EH (cell line): ENCODE data around the gene SYNJ2.
A peak's percentile ranks its signal among the peaks of the same experiment; 100 is the strongest.

Experiments
- DNase-seq: peaks from one replicate; pipeline ENCODE4 v3.0.0-alpha.2; 2015; ENCODE audit warnings: low read depth

SYNJ2 gene

DNA sequence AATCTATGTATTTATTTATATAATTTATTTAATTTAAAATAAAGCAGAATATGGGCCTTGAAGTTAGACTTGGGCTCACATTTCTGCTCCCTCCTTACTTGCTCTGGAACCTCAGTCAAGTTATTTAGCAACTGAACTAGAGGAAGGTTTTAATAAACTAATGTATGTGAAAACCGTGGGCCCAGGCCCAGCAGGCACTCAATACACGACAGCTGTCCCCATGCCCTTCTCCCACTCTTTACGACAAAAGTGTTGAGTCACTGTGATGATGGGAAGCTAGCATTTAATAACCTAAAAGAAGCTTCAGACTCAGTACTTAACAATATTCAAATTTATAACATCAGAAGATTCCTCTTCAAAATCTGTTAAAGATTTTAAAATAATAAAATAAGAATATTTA, 139.7 kb downstream of the SYNJ2 start:
- no peak for DNase-seq

DNA sequence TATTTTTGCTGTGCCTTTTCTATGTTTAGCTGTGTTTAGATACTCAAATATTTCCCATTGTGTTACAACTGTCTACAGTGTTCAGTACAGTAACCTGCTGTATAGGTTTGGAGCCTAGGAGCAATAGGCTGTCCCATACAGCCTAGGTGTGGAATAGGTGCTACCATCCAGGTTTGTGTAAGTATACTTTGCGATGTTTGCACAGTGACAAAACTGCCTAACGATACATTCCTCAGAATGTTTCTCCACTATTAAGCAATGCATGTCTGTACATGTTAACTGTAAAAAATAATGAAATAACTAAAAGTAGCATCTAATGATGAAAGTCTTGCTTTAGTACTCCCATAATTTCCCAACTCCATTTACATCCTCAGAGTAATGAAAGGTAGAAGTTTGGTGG, 140.4 kb downstream of the SYNJ2 start:
- no peak for DNase-seq

DNA sequence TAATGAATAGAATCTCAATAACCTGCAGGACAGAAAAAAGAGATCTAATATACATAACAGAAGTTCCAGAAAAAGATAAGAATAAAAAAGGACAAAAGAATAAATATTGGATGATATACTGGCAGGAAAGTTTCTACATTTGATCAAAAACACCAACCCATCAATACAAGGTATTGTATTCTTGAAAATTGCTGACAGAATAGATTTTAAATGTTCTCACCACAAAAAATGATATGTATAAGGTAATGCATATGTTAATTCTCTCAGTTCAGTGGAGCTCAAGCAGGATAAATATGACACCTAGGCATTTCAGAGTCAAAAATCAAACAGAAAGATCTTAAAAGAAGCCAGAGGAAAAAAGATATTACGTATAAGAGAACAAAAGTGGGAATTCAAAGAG, 142.6 kb downstream of the SYNJ2 start:
- no peak for DNase-seq

DNA sequence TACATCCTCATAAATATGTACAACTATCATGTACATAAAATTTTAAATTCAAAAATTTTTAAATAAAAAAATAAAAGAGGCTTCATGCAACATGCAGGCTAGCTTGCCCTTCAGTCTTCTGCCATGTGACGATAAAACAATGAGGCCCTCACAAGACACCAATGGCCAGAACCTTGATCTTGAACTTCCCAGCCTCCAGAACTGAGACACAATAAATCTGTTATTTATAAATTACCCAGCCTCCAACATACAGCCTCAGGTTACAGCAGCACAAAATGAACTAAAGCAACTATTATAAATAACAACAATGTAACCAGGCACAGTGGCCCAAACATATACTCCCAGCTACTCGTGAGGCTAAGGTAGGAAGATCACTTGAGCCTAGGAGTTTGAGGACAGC, 143.6 kb downstream of the SYNJ2 start:
- no peak for DNase-seq

DNA sequence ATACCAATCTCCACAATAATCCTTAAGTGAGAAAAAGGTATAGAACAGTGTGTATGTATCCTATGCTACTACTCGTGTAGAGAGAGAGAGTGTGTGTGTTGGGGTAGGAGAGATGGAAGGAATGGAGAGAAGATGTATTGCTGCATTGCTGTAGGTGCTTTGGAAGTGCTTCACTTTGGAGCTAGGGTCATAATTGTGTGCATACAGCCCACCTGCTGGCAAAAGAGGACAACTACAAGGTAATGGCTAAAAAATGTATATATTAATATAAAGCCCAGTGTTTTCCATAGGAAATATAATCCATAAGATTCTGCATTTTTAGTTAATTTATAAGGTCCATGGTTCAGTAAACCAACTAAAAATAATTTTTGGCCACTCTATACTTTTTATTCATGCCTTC, 150.3 kb downstream of the SYNJ2 start:
- peak; percentile 31 for DNase-seq

DNA sequence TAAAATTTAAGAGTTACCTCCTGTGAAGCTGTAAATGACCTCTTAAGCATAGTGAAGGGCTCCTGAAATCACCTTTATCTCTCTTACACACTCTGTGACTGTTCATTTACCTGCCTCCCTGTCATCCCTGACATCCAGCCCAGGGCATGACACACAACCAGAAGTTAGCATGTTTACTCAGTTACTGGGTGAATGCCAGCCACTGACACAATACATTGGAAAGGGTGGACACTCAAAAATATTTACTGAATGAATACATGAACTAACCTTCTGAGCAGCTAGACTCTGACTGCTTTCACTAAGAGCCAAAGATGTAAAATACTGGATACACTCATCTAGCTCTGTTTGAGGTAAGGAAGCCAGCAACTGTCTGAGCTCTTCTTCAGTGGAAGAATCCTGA, 161.1 kb downstream of the SYNJ2 start:
- DNase-seq = peak; percentile 72

DNA sequence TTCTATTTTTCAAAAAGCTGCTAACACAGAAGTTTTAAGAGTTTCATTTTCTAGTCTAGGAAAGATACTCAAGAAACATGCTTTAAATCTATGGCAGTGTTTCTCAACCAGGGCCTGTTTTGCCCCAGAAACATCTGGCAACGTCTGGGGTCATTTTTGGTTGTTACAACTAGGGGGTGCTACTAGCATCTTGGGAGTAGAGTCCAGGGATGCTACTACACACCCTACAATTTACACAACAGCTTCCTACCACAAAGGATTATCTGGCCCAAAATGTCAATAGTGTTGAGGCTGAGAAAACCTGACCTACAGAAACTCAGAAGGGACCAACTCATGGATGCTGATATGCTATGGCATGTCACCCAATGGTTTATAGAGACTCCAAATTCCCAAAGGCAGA, 162.0 kb downstream of the SYNJ2 start:
- no peak for DNase-seq
